ENCODE measurements around the gene ATOX1.
"Not testable (repeated sequence)": the region's sequence is repeated elsewhere in the genome, so short reads cannot be mapped to it uniquely, and the experiment has no call there.

Gene ATOX1

GRCh38 chr5:151795426-151795825 lies 37.0 kb upstream of the ATOX1 start:
- POLR2A ChIA-PET = no interaction called here
- CTCF ChIA-PET = no interaction called here
- no peak for TF ChIP-seq CTCF (IDR thresholded peaks at IDR 0.05; ENCODE audit: insufficient read depth, low read length, missing control alignments)
- no peak for DNase-seq (ENCODE audit: low read depth, low spot score)
- H3K4me3 ChIP-seq (ENCODE audit: low read depth, low read length) = no peak overlapping the region

DNA sequence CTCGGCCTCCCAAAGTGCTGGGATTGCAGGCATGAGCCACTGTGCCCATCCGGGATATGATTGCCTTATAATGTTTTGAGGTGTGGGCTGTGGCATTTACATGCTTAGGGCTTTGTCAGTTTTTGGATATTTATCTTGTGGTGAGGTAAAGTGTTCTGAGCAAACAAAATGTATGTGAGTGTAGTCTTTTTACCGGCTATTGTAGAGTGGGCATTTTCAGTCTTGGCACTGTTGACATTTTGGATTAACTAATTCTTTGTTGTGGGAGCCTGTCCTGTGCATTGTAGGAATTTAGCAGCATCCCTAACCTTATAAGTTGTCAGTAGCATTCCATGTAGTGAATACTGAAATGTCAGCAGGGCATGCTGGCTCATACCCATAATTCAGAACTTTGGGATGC lies 34.9 kb upstream of the ATOX1 start:
- CTCF ChIA-PET = no interaction called here

DNA sequence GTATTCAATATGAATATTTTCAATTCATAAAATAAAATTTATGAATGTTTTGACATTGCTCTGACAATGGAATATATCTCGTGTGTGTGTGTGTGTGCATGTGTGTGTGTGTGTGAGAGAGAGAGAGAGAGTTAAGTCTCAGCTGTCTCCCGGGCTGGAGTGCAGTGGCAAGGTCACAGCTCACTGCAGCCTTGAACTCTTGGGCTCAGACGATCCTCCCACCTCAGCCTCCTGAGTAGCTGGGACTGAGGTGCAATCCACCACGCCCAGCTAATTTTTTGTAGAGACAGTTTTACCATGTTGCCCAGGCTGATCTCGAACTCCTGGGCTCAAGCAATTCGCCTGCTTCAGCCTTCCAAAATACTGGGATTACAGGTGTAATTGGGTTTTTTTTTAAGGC lies 29.4 kb upstream of the ATOX1 start:
- TF ChIP-seq CTCF (IDR thresholded peaks at IDR 0.05; ENCODE audit: insufficient read depth, low read length, missing control alignments) = no peak
- H3K4me3 ChIP-seq (ENCODE audit: low read depth, low read length) = no peak overlapping the region
- CTCF ChIA-PET = interaction anchor here (1.0 to 1.2 kb wide), 2 partner anchors 9 to 13 kb away, joined by 3 to 5 read pairs; no protein-coding TSS in a partner anchor
- POLR2A ChIA-PET = no interaction called here
- no peak for DNase-seq (ENCODE audit: low read depth, low spot score)

More for the DNA sequence above, 34.9 kb upstream of the ATOX1 start:
- no peak for DNase-seq (ENCODE audit: low read depth, low spot score)
- no peak overlapping the region for H3K4me3 ChIP-seq (ENCODE audit: low read depth, low read length)
- POLR2A ChIA-PET = no interaction called here
- no peak for TF ChIP-seq CTCF (IDR thresholded peaks at IDR 0.05; ENCODE audit: insufficient read depth, low read length, missing control alignments)

DNA sequence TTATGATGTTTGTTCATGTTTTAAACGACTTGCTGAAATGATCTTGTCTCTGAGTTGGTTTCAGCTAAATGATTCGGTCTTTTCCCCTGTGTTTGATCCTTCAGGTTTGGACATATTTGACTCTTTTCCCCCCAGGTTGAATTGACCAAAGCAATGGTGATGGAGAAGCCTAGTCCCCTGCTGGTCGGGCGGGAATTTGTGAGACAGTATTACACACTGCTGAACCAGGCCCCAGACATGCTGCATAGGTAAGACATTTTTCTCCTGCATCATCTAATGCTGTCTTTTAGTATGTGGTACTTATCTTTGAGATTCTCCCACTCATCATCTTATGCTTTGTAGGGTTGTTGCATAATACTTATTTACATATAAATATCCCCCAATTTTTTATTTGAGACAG lies 28.0 kb upstream of the ATOX1 start:
- no peak for DNase-seq (ENCODE audit: low read depth, low spot score)
- ChIA-PET POLR2A (no interaction called here), CTCF (no interaction called here)
- no peak for TF ChIP-seq CTCF (IDR thresholded peaks at IDR 0.05; ENCODE audit: insufficient read depth, low read length, missing control alignments)
- H3K4me3 ChIP-seq (ENCODE audit: low read depth, low read length) = no peak overlapping the region

GRCh38 chr5:151784141-151784540 lies 25.7 kb upstream of the ATOX1 start:
- H3K4me3 ChIP-seq (ENCODE audit: low read depth, low read length) = no peak overlapping the region
- CTCF ChIA-PET = interaction anchor here (2.4 kb wide), 1 partner anchor 13 kb away, joined by 7 read pairs; no protein-coding TSS in a partner anchor
- POLR2A ChIA-PET = interaction anchor here (1.5 kb wide), 1 partner anchor 12 kb away, joined by 4 read pairs; the partner anchor contains the start of gene G3BP1
- TF ChIP-seq CTCF (IDR thresholded peaks at IDR 0.05; ENCODE audit: insufficient read depth, low read length, missing control alignments) = no peak
- DNase-seq (ENCODE audit: low read depth, low spot score) = no peak

GRCh38 chr5:151783664-151784063 lies 25.2 kb upstream of the ATOX1 start:
- H3K4me3 ChIP-seq (ENCODE audit: low read depth, low read length); DNase-seq (ENCODE audit: low read depth, low spot score): not testable (repeated sequence)
- CTCF ChIA-PET = interaction anchor here (2.4 kb wide), 1 partner anchor 13 kb away, joined by 7 read pairs; no protein-coding TSS in a partner anchor
- POLR2A ChIA-PET = interaction anchor here (1.5 kb wide), 1 partner anchor 12 kb away, joined by 4 read pairs; the partner anchor contains the start of gene G3BP1

- ChIA-PET CTCF (interaction anchor here (0.8 to 1.6 kb wide), 3 partner anchors 10 to 336 kb away, joined by 3 to 6 read pairs (median 3); partner anchors contain the start of gene G3BP1), POLR2A (no interaction called here)
- H3K4me3 ChIP-seq (ENCODE audit: low read depth, low read length) = no peak overlapping the region
- no peak for DNase-seq (ENCODE audit: low read depth, low spot score)
- no peak for TF ChIP-seq CTCF (IDR thresholded peaks at IDR 0.05; ENCODE audit: insufficient read depth, low read length, missing control alignments)
Observed at GRCh38 chr5:151781201-151781600, 22.8 kb upstream of the ATOX1 start.

All from AG04449 (cell line).